Mammary epithelial cell (primary cell): ENCODE results near the gene DNAJC16.

Source experiments
- CTCF ChIP-seq, 2 donors: IDR thresholded peaks in 1 of 2; conservative IDR thresholded peaks in 1 of 2; 2 replicates each; pipeline ENCODE4 v1.5.1; 2011 to 2012; ENCODE audit warnings: inconsistent platforms in 2 of 2, low read length in 2 of 2, mild to moderate bottlenecking in 2 of 2, control low read depth in 1 of 2, low read depth in 1 of 2; ENCODE audit not compliant: insufficient read depth in 1 of 2; ENCODE audit errors: extremely low read depth in 1 of 2
- EZH2 ChIP-seq: IDR thresholded peaks from 2 replicates; pipeline ENCODE4 v1.6.1; 2012; ENCODE audit warnings: low read length, inconsistent platforms, borderline replicate concordance

GRCh38 chr1:15531682-15532081, 5.0 kb downstream of the DNAJC16 start:
- TF ChIP-seq CTCF (conservative IDR thresholded peaks at IDR 0.05 in 1 of 2, IDR thresholded peaks at IDR 0.05 in 1 of 2; ENCODE audit: extremely low read depth in 1 of 2, insufficient read depth in 1 of 2, low read depth in 1 of 2, low read length in 2 of 2) (no peak), EZH2 (no peak)
